GM12875 (cell line): Measurements from ENCODE around the gene ZCCHC17.

Experiments used
- H3K4me3 ChIP-seq: one replicate; pipeline ENCODE4 v1.5.1; 2011; ENCODE audit warnings: low read depth, low read length, control low read depth
- CTCF ChIP-seq: IDR thresholded peaks from 2 replicates; pipeline ENCODE4 v1.5.1; 2011; ENCODE audit warnings: low read depth, mild to moderate bottlenecking, control low read depth, inconsistent platforms, low read length, moderate library complexity, borderline replicate concordance; ENCODE audit not compliant: insufficient read depth

The ZCCHC17 gene

DNA sequence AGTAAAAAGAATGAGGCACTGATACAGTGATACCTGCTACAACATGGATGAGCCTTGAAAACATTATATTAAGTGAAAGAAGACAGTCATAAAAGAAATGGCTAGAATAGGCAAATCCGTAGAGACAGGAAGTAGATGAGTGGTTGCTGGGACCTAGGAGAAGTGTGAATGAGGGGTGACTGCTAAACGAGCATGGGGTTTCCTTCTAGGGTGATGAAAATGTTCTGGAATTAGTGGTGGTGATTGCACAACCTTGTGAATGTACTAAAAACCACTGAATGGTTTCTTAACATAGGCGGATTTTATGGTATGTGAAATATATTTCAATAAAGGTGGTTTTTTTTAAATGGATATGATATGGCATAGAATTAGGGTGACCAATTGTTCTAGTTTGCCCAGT, 103.6 kb downstream of the ZCCHC17 start:
- no peak overlapping the region for H3K4me3 ChIP-seq
- TF ChIP-seq CTCF = no peak

DNA sequence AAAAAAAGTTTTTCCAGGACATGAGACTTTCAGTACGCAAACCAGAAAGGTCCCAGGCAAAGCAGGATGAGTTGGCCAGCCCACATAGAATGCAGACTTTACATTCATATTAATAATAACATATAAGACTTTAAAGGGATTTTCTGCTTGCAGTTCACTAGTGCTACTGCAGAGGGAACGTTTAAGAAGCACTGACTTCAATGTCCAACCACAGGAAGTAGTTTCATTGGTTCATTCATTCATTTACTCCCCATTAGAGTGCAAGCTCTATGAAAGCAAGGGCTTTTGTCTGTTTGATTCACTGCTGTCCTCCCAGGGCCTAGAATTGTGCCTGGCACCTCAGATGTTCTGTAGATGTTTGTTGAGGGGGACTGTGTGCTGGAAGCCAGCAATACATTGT, 104.4 kb downstream of the ZCCHC17 start:
- no peak for TF ChIP-seq CTCF

GRCh38 chr1:31405578-31406245, 108.9 kb downstream of the ZCCHC17 start:
- H3K4me3 ChIP-seq = no peak overlapping the region
- no peak for TF ChIP-seq CTCF

More for the DNA sequence above, 104.4 kb downstream of the ZCCHC17 start:
- no peak overlapping the region for H3K4me3 ChIP-seq

- TF ChIP-seq CTCF = no peak
- no peak overlapping the region for H3K4me3 ChIP-seq
These were observed 110.3 kb downstream of the ZCCHC17 start for GRCh38 chr1:31407029-31407626.

DNA sequence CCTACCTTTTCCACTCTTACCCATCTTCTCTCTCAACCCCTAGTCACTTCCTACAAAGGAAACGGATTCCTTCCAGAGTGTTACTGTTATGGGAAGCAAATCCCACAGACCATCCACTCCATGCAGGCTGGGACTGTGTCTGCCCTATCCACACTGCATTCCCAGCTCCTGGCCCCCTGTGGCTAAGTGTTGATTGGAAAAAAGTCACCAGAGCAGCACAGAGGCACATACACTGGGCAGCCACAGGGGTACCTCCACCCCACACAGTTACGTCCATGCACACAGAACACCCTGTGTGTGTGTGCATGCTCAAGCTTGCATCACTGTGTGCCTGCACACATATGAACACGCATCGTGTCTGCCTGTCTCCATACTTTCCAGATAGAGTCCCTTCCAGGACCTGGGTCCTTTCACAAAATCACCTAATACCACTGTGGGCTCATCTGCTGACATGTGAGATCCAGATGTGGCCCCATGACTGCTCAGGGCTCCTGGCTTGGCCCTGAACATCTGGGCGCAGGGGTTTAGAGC, 112.0 kb downstream of the ZCCHC17 start:
- H3K4me3 ChIP-seq = no peak overlapping the region
- TF ChIP-seq CTCF = no peak

DNA sequence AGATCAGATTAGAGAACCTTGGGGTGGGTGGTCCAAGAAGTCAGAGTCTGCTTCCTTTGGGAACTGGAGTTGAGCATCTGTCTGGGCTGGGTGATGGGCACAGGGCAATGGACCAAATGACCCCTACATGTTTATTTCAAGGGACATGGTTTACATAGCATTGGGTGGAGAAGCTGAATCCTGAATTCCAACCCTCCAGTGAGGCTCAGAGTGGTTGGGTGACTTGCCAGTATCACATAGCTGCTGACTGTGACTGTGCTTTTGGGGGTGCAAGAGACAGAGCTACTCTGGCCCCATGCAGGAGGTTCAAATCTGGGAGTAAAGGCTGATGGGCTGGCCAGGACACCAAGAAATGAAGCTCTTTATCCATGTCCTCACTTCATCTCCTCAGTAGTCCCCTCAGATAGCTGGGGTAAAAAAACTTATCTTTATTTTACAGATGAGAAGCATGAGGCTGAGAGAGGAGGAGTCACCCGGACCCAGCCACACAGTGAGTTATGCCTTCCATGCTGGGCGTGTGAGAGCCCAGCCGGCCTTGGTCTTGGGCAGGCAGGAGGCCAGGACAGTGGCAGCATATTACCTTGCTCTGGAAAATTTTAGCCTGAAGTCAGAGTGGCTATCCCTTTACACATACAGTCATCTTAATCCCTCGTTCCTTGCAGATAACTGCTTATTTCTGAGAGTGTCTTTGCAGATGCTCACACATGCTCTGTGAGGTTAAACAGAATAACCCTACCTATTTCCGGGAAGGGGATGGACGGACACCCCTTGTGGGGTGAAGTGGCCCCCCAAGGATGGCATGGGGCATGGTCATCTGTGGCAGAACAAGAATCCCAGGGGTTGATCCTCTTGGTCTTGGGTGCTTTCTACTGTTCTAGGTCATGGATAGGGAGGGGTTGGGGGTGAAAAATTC, 113.4 kb downstream of the ZCCHC17 start:
- H3K4me3 ChIP-seq = no peak overlapping the region
- TF ChIP-seq CTCF = no peak
